GM19238 (cell line): ENCODE results near the gene MYCL.
"Not testable (repeated sequence)": the region's sequence is repeated elsewhere in the genome, so short reads cannot be mapped to it uniquely, and the experiment has no call there.

Source experiments
- DNase-seq: peaks from one replicate; pipeline ENCODE4 v3.0.0; 2011; ENCODE audit warnings: low spot score; ENCODE audit not compliant: insufficient read length

The MYCL gene

GRCh38 chr1:39892601-39893595 is 8.8 kb downstream of the MYCL start:
- DNase-seq, result no peak

GRCh38 chr1:39890880-39891279 is 10.8 kb downstream of the MYCL start:
- DNase-seq, result no peak

GRCh38 chr1:39890273-39890672 is 11.4 kb downstream of the MYCL start:
- no peak for DNase-seq

- no peak for DNase-seq
Observed at GRCh38 chr1:39886757-39887231, 14.9 kb downstream of the MYCL start.

GRCh38 chr1:39885516-39885915 is 16.2 kb downstream of the MYCL start:
- DNase-seq, result no peak

- no peak for DNase-seq
Observed at GRCh38 chr1:39882152-39882551, 19.6 kb downstream of the MYCL start.

- DNase-seq, result no peak
Observed at GRCh38 chr1:39877980-39878956, 23.4 kb downstream of the MYCL start.

GRCh38 chr1:39877231-39877778 is 24.4 kb downstream of the MYCL start:
- no peak for DNase-seq

- no peak for DNase-seq
Observed at GRCh38 chr1:39876144-39876543, 25.6 kb downstream of the MYCL start.

GRCh38 chr1:39872698-39873097 is 29.0 kb downstream of the MYCL start:
- no peak for DNase-seq

- no peak for DNase-seq
Observed at GRCh38 chr1:39871796-39872195, 29.9 kb downstream of the MYCL start.

GRCh38 chr1:39871043-39871442 is 30.7 kb downstream of the MYCL start:
- not testable (repeated sequence) for DNase-seq

- not testable (repeated sequence) for DNase-seq
Observed at GRCh38 chr1:39869538-39870112, 32.1 kb downstream of the MYCL start.

- DNase-seq, result no peak
Observed at GRCh38 chr1:39866767-39867166, 35.0 kb downstream of the MYCL start.

GRCh38 chr1:39865762-39866161 is 36.0 kb downstream of the MYCL start:
- DNase-seq, result no peak

GRCh38 chr1:39863177-39863576 is 38.5 kb downstream of the MYCL start:
- no peak for DNase-seq

GRCh38 chr1:39861003-39861402 is 40.7 kb downstream of the MYCL start:
- DNase-seq, result no peak

GRCh38 chr1:39859859-39860812 is 41.6 kb downstream of the MYCL start:
- no peak for DNase-seq

- no peak for DNase-seq
Observed at GRCh38 chr1:39858315-39858714, 43.4 kb downstream of the MYCL start.
